ENCODE measurements around the gene MPEG1. TPM values are rescaled to one million over a fixed set of nuclear protein-coding genes. Genes with fewer than 3 reads are reported as not detected.
A peak's percentile ranks its signal among the peaks of the same experiment; 100 is the strongest.

The MPEG1 gene
- total and polyA plus RNA-seq, 2 of the 4 experiments (the other 2 are of a cell fraction) = not detected

GRCh38 chr11:59226396-59226795, 13.7 kb upstream of the MPEG1 start:
- ATAC-seq (ENCODE audit: low read depth) = no peak
- in situ Hi-C loops (cut with MboI; ENCODE audit: low sequenced_read_pairs) (no loop called here), dilution Hi-C loops (cut with HindIII; ENCODE audit: low sequenced_read_pairs, unreplicated experiment) (no loop called here), intact Hi-C loops (cut with micrococcal nuclease) (loop anchor here (2.0 kb wide), 1 partner anchor 16 kb away; no protein-coding TSS in a partner anchor)
- TF ChIP-seq RFX5 (IDR thresholded peaks at IDR 0.05; ENCODE audit: low read depth, low read length) = no peak
- TF ChIP-seq RAD21 (IDR thresholded peaks at IDR 0.05; ENCODE audit: low read length) = no peak
- TF ChIP-seq MAZ (IDR thresholded peaks at IDR 0.05; ENCODE audit: borderline replicate concordance, low read depth, low read length) = no peak
- H2BK120ac ChIP-seq (ENCODE audit: low read depth, low read length) = no peak overlapping the region
- H4K91ac ChIP-seq (ENCODE audit: insufficient read depth, low read depth, low read length) = no peak overlapping the region
- WGBS, 2 experiments (ENCODE audit: extremely low coverage in 2 of 2, insufficient read length in 1 of 2) = no CpG with 5 or more reads among the region's 2 CpGs
- H4K8ac ChIP-seq (ENCODE audit: low read depth in 2 of 2, low read length in 2 of 2) = no peak overlapping the region
- H2AK5ac ChIP-seq (ENCODE audit: low read depth, low read length) = no peak overlapping the region
- ChIA-PET CTCF (no interaction called here), POLR2A (ENCODE audit: unreplicated experiment) (no interaction called here)
- H3K27ac ChIP-seq (ENCODE audit: insufficient read depth, low read length) = no peak overlapping the region
- H3K4me1 ChIP-seq (ENCODE audit: control insufficient read depth, insufficient read depth, low read length) = peaks cover 11% of the 10 kb centered on the region
- H3K18ac ChIP-seq (ENCODE audit: low read depth, low read length) = no peak overlapping the region
- peaks cover 7% of the 10 kb centered on the region; the same call in 1 of the 2 replicates for H3K9me1 ChIP-seq (ENCODE audit: insufficient read depth, low read length)
- no peak overlapping the region for H2BK15ac ChIP-seq (ENCODE audit: low read depth, low read length)
- no peak overlapping the region for H3K4ac ChIP-seq (ENCODE audit: low read depth, low read length)
- H3K9me3 ChIP-seq (ENCODE audit: control insufficient read depth, insufficient read depth, low read length) = no peaks in the 10 kb centered on the region
- no peak overlapping the region for H3K14ac ChIP-seq (replicated peaks; ENCODE audit: low read depth, low read length)
- no peak overlapping the region for H3K9ac ChIP-seq (ENCODE audit: low read depth, low read length)
- no peak overlapping the region for H3K4me3 ChIP-seq (ENCODE audit: insufficient read depth, low read depth, low read length)
- DNase-seq = no peak
- BruUV-seq (replicated peaks) = no TSS peak
- no peak overlapping the region for H3K4me2 ChIP-seq (ENCODE audit: low read depth, low read length)
- no peaks in the 10 kb centered on the region for H3K27me3 ChIP-seq (ENCODE audit: control insufficient read depth, insufficient read depth, low read length)
- no peaks in the 10 kb centered on the region for H4K20me1 ChIP-seq (ENCODE audit: insufficient read depth, low read length)
- no peaks in the 10 kb centered on the region for H3K36me3 ChIP-seq (ENCODE audit: control insufficient read depth, insufficient read depth, low read length)
- H3K79me1 ChIP-seq (ENCODE audit: low read depth in 1 of 2, low read length in 2 of 2) = no peaks in the 10 kb centered on the region
- H4K5ac ChIP-seq (ENCODE audit: low read depth, low read length) = peak overlapping the region; percentile 42; the same call in 1 of the 2 replicates
- H2BK20ac ChIP-seq (ENCODE audit: low read depth, low read length) = no peak overlapping the region
- H2BK5ac ChIP-seq (ENCODE audit: low read depth, low read length, poor library complexity, severe bottlenecking) = no peak overlapping the region
- no peak overlapping the region for H3K23ac ChIP-seq (ENCODE audit: low read depth, low read length)
- no peak overlapping the region for H2AFZ ChIP-seq (replicated peaks; ENCODE audit: low read length, poor library complexity)
- H2AK9ac ChIP-seq (replicated peaks; ENCODE audit: low read depth, low read length, poor library complexity) = no peak overlapping the region
- H3K56ac ChIP-seq (ENCODE audit: extremely low read depth, insufficient read depth, low read length) = no peak overlapping the region
